ENCODE results near the gene BORA. TPM values are rescaled to one million over a fixed set of nuclear protein-coding genes. Genes with fewer than 3 reads are reported as not detected.

The BORA gene
- total and polyA plus RNA-seq, 10 of the 15 experiments (the other 5 are each of a cell fraction or from before 2014, with no cell fraction given) = 15.1 to 38.7 (median 23.2) TPM

DNA sequence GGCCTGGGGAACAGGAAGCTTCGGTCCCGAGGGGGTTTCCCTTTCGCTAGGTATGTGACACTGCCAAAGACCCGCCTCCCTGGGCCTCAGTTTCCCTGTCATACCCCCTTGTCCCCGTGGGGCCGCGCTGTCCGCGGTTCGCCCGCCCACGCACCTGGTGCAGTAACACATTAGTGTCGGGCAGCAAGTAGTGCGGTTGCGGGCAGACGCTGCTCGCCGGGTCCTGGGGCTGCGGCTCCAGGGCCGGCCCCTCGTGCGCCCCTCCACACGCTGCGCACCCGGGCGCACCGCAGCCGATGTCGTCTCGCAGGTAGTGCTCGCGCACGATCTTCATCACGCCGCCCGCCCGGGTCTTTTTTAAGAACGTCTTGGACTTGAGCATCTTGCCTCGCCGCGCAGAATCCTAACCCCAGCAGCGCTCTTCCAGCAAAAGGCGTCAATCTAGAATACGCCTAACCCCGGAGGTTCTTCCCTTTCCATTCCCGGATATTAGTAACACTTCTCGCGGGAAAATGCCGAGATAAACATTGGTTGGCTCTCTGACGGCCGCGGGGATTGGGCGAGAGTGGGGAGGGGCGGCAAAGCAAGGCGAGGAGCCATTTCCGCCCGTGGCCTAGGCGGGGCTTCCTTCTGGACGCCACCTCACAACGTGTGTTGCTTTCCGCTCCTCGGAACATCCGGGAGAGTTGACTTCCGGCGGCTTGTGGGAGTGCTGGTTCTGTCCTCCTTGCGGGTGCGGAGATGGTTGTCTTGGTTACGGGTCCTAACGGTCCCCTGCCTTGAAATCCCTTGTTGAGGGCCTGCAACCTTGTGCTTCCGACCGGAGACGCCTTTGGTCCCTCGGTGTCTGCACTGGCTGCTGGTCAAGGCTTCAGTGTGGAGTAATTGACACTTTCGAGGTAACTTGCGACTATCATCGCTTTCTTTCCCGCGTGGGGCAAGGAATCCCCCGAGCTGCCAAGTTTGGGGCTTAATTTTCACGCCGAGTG is 54.0 kb downstream of the BORA start, which contains the start of the genes DIS3 and PIBF1 (continued):
- no peak for TF ChIP-seq USF2 (IDR thresholded peaks at IDR 0.05; ENCODE audit: borderline replicate concordance, low read depth, low read length)
- TF ChIP-seq CREM (IDR thresholded peaks at IDR 0.05; ENCODE audit: low read depth) = peak; percentile 64
- TF ChIP-seq FOXM1 (IDR thresholded peaks at IDR 0.05; ENCODE audit: low read depth, low read length) = no peak
- peak; percentile 9 for TF ChIP-seq KLF5 (IDR thresholded peaks at IDR 0.05; ENCODE audit: partially characterized antibody)
- TF ChIP-seq SMAD1 (IDR thresholded peaks at IDR 0.05; ENCODE audit: low read depth, partially characterized antibody) = peak; percentile 56
- TF ChIP-seq HDGF (IDR thresholded peaks at IDR 0.05) = peak; percentile 82
- TF ChIP-seq NKRF (conservative IDR thresholded peaks at IDR 0.05) = peak; percentile 88
- TF ChIP-seq POLR2AphosphoS5 (IDR thresholded peaks at IDR 0.05; ENCODE audit: low read length) = peak; percentile 96
- peak; percentile 37 for TF ChIP-seq RELA (IDR thresholded peaks at IDR 0.05; ENCODE audit: borderline replicate concordance, partially characterized antibody)
- TF ChIP-seq CBX3 (IDR thresholded peaks at IDR 0.05; ENCODE audit: borderline replicate concordance, low read depth) = no peak
- peak; percentile 15; the same call in 1 of the 2 replicates for TF ChIP-seq SPI1 (IDR thresholded peaks at IDR 0.05; ENCODE audit: borderline replicate concordance, insufficient read depth, low read depth, low read length)
- TF ChIP-seq RB1 (IDR thresholded peaks at IDR 0.05; ENCODE audit: borderline replicate concordance) = peak; percentile 55; the same call in 1 of the 2 replicates
- TF ChIP-seq BCL3 (IDR thresholded peaks at IDR 0.05; ENCODE audit: borderline replicate concordance, insufficient read depth, low read depth, low read length, poor library complexity, severe bottlenecking) = no peak
- 0 out of 2 replicates have a peak, but pooled peaks have one; percentile 10 for TF ChIP-seq ATF7 (IDR thresholded peaks at IDR 0.05; ENCODE audit: low read depth)
- TF ChIP-seq E2F8 (IDR thresholded peaks at IDR 0.05; ENCODE audit: low read depth, partially characterized antibody) = peak; percentile 97
- TF ChIP-seq TAF1 (IDR thresholded peaks at IDR 0.05; ENCODE audit: borderline replicate concordance, low read depth, low read length) = peak; percentile 68; the same call in 1 of the 2 replicates
- peak; percentile 68 for TF ChIP-seq POLR2AphosphoS2 (IDR thresholded peaks at IDR 0.05; ENCODE audit: low read depth, low read length)
- TF ChIP-seq, protein P1, sequence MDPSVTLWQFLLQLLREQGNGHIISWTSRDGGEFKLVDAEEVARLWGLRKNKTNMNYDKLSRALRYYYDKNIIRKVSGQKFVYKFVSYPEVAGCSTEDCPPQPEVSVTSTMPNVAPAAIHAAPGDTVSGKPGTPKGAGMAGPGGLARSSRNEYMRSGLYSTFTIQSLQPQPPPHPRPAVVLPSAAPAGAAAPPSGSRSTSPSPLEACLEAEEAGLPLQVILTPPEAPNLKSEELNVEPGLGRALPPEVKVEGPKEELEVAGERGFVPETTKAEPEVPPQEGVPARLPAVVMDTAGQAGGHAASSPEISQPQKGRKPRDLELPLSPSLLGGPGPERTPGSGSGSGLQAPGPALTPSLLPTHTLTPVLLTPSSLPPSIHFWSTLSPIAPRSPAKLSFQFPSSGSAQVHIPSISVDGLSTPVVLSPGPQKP (IDR thresholded peaks at IDR 0.05; ENCODE audit: low read depth, low read length) = peak; percentile 80; the same call in 1 of the 2 replicates
- peak; percentile 88 for TF ChIP-seq MXI1 (IDR thresholded peaks at IDR 0.05; ENCODE audit: low read depth, low read length)
